HAP-1 (cell line): ENCODE measurements around the gene KIAA0586.

Source experiments
- DNase-seq, 2 experiments: peaks; one replicate each; pipeline ENCODE4 v3.0.0-alpha.2; 2016 to 2020; ENCODE audit warnings: low spot score in 2 of 2
- H3K27me3 ChIP-seq: fragments of 250-450 bp; sonication (Bioruptor Pico); 2 replicates; pipeline ENCODE4 v1.5.1; 2020; ENCODE audit warnings: low read depth, mild to moderate bottlenecking, moderate library complexity
- H3K36me3 ChIP-seq: fragments of 250-450 bp; sonication (Bioruptor Pico); replicated peaks from 2 replicates; pipeline ENCODE4 v1.5.1; 2020; ENCODE audit warnings: mild to moderate bottlenecking
- H3K4me1 ChIP-seq: fragments of 250-450 bp; sonication (Bioruptor Pico); 2 replicates; pipeline ENCODE4 v1.5.1; 2020; ENCODE audit warnings: mild to moderate bottlenecking
- H3K4me3 ChIP-seq: fragments of 250-450 bp; sonication (Bioruptor Pico); 2 replicates; pipeline ENCODE4 v1.5.1; 2020; ENCODE audit warnings: mild to moderate bottlenecking, moderate library complexity
- H3K9me3 ChIP-seq: fragments of 250-450 bp; sonication (Bioruptor Pico); 2 replicates; pipeline ENCODE4 v1.5.1; 2020; ENCODE audit warnings: mild to moderate bottlenecking, moderate library complexity
- in situ Hi-C: fragments of 300-500 bp; cut with MboI; formaldehyde crosslinking; loops from 3 replicates; pipeline ENCODE4 v1.14.3; 2020; ENCODE audit warnings: low sequenced_read_pairs, inconsistent platforms, mixed read lengths

KIAA0586 gene

DNA sequence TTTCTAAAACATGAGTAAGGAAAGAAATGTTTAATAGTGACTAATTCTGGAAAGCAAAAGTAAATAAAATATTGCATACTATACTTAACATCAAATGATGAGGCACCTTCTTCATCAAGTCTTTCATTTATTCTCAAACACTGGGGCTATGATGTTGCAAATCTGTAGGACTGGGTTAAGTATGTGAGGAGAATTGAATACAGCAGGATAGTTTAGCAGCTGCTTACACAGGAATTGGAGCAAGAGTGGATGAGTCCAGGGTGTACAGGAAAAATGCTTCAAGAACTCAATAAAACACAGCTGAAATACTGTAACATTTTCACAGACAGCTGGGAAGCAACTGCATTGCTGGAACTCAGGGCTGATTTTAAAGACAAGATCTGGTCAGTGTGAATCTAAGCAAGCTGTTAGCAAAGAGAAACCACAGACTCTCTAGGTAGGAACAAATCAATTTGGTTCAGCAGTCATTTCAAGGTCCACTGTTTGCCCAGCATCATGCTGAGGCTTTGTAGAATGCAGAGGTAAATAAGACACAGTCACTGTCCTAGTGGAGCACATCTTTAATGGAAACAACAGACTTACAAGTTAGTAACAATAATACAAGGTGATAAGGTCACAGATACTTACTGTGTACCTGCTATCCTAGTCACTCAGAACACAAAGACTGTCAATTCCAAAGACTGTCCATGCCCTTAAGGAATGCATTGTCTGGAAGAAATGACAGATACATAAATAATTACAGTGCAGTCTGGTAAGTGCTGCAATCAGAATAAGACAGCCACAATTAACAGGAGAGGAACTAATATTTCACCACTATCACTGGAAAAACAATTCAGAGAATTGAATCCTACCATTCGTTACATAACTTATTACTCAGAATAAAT, 113.5 kb downstream of the KIAA0586 start:
- Histone ChIP-seq H3K4me1 (no peaks in the 10 kb centered on the region), H3K4me3 (no peak overlapping the region), H3K36me3 (no peaks in the 10 kb centered on the region), H3K9me3 (no peaks in the 10 kb centered on the region), H3K27me3 (no peaks in the 10 kb centered on the region)
- in situ Hi-C loops: no loop called here
- no peak for DNase-seq

DNA sequence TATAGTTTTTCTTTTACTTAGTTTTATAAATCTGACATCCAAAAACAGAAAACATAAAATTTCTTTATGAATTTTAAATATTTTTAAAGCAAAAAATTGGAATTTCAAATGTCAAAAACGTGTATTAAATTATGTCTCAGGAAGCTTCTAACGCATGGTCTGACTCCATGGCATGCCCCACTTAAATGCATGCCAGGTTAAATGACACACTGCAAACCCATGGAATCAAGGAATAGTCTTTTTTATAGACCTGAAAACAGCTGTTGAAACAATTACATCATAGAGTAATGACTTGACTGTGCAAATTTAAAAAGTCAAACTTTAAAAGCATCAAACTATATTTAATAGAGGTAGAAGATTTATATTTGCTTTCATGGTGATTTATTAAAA, 114.1 kb downstream of the KIAA0586 start:
- Histone ChIP-seq H3K4me3 (no peak overlapping the region), H3K36me3 (no peaks in the 10 kb centered on the region), H3K9me3 (no peaks in the 10 kb centered on the region), H3K27me3 (no peaks in the 10 kb centered on the region), H3K4me1 (no peaks in the 10 kb centered on the region)
- DNase-seq: no peak
- in situ Hi-C loops: no loop called here

DNA sequence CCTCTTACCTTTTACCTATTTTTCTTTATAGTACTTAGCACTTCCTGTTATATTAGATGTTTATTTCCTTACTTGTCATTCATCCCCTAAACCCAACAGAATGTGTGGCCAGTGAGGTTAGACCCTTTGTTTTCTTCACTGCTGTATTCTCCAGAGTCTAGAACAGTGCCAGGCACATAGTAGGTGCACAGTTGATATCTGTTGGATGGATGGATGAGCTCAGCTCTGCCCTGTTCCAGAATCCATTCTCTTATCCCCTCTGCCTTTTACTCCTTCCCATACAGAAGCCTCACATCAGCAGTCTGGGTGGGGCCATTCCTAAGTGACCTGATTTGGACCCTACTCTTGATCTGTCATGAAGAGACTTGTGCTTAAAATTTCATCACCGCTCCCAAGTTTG, 115.7 kb downstream of the KIAA0586 start:
- DNase-seq: no peak
- in situ Hi-C loops: no loop called here

DNA sequence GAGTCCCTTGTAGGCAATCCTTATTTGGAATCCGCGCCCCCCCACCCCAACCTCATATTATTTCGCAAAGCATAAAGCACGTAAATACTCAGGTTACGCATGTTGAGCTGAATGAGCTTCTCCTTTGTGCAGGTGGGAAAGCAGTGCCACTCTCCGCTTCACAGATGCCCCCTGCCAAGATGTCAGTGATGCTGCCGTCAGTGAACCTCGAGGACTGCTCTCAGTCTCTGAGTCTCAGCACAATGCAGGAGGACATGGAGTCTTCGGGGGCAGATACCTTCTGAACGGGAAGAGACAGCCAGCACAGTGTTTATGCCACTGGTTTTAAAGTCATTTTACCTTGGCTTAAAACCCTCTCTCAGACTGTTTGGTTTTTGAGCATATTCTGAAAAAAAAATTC, 120.1 kb downstream of the KIAA0586 start:
- no peaks in the 10 kb centered on the region for H3K36me3 ChIP-seq
- H3K4me3 ChIP-seq: no peak overlapping the region
- H3K27me3 ChIP-seq: no peaks in the 10 kb centered on the region
- no peak for DNase-seq
- in situ Hi-C loops: no loop called here
- H3K9me3 ChIP-seq: no peaks in the 10 kb centered on the region
- no peaks in the 10 kb centered on the region for H3K4me1 ChIP-seq

More for the DNA sequence above, 115.7 kb downstream of the KIAA0586 start:
- H3K9me3 ChIP-seq: no peaks in the 10 kb centered on the region
- no peaks in the 10 kb centered on the region for H3K36me3 ChIP-seq
- H3K4me1 ChIP-seq: no peaks in the 10 kb centered on the region
- H3K27me3 ChIP-seq: no peaks in the 10 kb centered on the region
- H3K4me3 ChIP-seq: no peak overlapping the region

DNA sequence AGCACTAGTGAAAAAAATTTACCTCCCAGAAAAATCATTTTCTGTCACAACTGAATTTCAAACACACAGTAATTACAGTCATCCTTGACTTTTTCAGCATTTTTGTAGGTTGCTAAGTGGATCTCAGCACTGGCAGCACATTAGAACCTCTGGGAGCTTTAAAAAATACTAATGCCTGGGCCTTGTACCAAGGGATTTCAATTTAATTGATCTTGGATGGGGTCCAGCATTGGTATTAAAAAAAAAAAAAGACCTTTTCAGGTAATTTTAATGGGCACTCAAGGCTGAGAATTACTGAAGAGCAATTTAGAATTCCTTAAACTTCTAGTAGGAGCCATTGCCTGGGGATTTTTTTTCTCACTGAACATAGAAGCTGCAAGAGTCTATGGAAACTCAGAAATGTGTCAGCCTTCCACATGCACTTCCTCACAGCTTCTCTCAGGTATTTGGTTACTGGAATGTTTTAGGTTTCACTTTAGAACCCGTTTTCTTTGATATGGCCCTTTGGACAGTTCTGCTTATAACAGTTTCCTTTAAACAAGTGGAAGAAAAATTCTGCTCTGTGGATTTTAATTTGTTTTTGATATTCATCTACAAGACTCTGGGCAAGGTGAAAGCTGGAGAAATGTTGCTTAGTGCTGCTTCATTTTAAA, 121.7 kb downstream of the KIAA0586 start:
- DNase-seq: no peak
- Histone ChIP-seq H3K9me3 (no peaks in the 10 kb centered on the region), H3K4me3 (no peak overlapping the region), H3K36me3 (no peaks in the 10 kb centered on the region), H3K4me1 (no peaks in the 10 kb centered on the region), H3K27me3 (no peaks in the 10 kb centered on the region)
- in situ Hi-C loops: no loop called here

DNA sequence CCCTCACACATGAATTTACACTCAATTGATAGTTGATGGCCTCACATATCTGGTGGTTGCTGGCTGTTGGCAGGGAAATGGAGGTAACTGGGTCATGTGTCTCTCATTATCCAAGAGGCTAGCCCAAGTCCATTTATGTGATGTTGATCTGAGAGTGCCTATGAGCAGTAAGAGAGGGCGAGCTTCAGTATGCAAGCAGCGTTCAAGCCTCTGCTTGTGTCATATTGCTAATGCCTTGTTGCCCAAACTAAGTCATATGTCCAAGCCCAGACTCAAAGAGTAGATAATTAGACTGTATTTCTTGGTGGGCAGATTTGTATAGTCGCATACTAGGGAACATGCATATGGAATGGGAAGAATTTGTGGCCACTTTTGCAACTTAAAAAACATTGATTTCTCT, 126.4 kb downstream of the KIAA0586 start:
- no peak overlapping the region for H3K4me3 ChIP-seq

DNA sequence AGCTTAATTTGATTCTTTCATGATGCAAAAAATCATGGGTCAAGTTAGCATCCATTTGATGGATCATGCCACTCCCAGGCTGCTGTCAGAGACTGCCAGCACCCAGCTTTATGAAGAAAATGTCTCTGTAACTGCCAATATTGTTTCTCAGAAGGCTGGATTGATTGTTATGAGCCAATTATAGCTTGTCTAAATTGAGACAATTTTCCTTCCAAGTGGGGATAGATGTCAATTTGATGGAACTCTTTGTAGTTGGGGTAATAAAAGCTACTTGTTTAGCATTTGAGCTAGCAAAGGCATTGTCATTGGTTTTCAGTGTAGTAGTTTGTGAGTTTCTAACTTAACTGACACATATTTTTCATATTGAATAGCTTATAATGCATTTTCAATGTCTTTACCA, 128.1 kb downstream of the KIAA0586 start:
- DNase-seq: no peak
- in situ Hi-C loops: no loop called here

More for the DNA sequence above, 126.4 kb downstream of the KIAA0586 start:
- Histone ChIP-seq H3K36me3 (no peaks in the 10 kb centered on the region), H3K9me3 (no peaks in the 10 kb centered on the region), H3K27me3 (no peaks in the 10 kb centered on the region), H3K4me1 (no peaks in the 10 kb centered on the region)
- in situ Hi-C loops: no loop called here
- no peak for DNase-seq

DNA sequence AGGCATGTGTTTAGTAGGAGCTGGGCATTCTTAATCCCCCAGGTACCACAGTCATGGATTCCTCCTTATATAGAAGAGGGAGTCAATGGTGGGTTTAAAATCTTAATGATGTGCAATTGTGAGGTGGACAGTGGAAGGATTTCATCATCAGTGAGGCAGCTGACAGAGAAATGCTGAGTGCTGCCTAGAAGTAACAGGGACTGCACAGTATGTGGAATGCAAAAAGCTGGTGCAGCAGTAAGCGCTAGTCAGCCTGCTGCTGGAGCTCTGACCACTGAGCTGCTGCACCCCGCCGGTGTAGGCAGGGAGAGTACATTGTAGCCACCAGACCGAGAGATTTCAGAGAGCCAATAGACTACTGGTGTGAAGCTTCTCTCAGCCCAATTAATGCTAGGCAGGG, 129.7 kb downstream of the KIAA0586 start:
- in situ Hi-C loops: no loop called here
- Histone ChIP-seq H3K27me3 (no peaks in the 10 kb centered on the region), H3K4me1 (peaks cover 3% of the 10 kb centered on the region; the same call in 1 of the 2 replicates), H3K4me3 (no peak overlapping the region), H3K9me3 (no peaks in the 10 kb centered on the region), H3K36me3 (no peaks in the 10 kb centered on the region)
- no peak for DNase-seq

More for the DNA sequence above, 128.1 kb downstream of the KIAA0586 start:
- H3K4me3 ChIP-seq: no peak overlapping the region
- no peaks in the 10 kb centered on the region for H3K27me3 ChIP-seq
- no peaks in the 10 kb centered on the region for H3K4me1 ChIP-seq
- H3K9me3 ChIP-seq: no peaks in the 10 kb centered on the region
- H3K36me3 ChIP-seq: no peaks in the 10 kb centered on the region

DNA sequence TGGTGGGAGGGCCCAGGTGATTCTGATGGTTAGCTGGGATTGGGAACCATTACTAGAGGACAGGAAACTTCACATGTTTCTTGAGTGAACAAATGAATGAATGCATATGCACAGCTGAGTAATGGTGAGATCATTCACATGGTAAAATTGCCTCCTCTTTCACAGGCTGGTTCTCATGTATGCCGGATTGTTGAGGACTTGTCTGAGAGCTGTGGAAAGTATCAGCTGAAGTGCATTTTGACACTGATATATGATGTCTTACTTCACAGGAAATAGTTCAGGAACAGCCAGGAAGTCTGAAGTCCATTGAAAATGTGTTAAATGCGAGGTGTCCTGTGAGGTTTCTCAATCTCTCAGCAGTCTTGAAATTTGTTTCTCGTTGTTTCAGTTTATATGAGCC, 132.7 kb downstream of the KIAA0586 start:
- in situ Hi-C loops: no loop called here
- no peak overlapping the region for H3K4me3 ChIP-seq
- no peaks in the 10 kb centered on the region for H3K36me3 ChIP-seq
- DNase-seq: no peak
- peaks cover 4% of the 10 kb centered on the region; the same call in 1 of the 2 replicates for H3K4me1 ChIP-seq
- H3K27me3 ChIP-seq: no peaks in the 10 kb centered on the region
- H3K9me3 ChIP-seq: no peaks in the 10 kb centered on the region

DNA sequence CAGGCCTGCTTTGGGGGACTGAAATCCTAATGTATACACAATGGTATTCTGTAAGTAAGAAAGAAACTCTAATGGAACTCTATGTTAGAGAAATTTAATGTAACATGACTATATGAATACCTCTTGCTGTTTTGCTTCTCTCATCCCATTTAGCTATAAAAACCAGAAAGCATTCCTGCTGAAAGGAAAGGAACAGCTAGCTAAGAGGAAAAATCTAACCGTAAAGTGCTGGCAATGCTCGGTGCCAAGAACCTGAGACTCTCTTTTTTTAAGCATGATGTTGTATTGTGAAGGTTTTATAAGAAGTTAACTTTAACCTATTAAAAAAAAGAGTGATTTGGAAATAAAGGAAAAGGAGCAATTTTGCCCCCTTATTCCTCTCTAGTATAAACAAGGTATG, 134.6 kb downstream of the KIAA0586 start:
- Histone ChIP-seq H3K4me3 (no peak overlapping the region), H3K9me3 (no peaks in the 10 kb centered on the region; the same call in 1 of the 2 replicates), H3K4me1 (peaks cover 4% of the 10 kb centered on the region; the same call in 1 of the 2 replicates), H3K36me3 (no peaks in the 10 kb centered on the region), H3K27me3 (no peaks in the 10 kb centered on the region)
- DNase-seq: no peak
- in situ Hi-C loops: no loop called here

DNA sequence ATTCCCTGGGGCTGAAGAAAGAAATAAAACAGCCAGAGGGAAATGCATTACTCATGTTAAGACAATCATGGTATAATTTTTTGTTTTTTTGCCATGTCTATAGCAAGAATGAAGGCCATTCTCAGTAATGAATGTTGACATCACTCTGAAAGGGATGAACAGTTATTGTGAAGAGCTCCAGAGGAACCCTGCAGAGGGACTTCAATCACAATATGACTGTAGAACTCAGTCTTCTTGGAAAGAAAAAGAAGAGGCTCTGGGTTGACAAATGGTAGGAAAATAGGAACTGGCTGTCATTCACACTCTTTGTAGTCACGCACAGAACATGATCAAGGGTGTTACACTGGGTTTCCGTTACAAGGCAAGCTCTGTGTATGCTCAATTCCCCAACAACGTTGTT, 136.5 kb downstream of the KIAA0586 start:
- Histone ChIP-seq H3K4me1 (peaks cover 4% of the 10 kb centered on the region; the same call in 1 of the 2 replicates), H3K36me3 (no peaks in the 10 kb centered on the region), H3K4me3 (no peak overlapping the region), H3K27me3 (no peaks in the 10 kb centered on the region), H3K9me3 (no peaks in the 10 kb centered on the region; the same call in 1 of the 2 replicates)
- DNase-seq: no peak
- in situ Hi-C loops: no loop called here

DNA sequence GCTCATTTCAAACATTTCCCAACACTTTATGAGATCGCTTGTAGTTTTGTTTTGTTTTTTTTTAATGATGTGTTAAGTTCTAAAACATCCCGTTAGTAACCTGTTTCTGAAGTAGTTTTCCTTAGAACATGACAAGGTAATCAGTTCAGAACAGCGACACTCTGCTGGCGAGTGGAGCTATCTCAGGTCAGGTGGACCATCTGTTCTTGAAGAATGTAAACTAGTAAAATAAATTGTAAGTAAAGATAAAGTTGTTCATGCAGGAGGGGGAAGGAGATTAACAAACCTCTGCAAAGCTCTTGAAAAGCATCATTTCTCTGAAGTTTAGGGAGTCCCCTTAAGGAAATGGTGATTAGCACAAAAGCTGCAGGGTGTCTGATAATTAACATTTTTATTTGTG, 138.3 kb downstream of the KIAA0586 start:
- no peak for DNase-seq
- in situ Hi-C loops: no loop called here
- Histone ChIP-seq H3K27me3 (no peaks in the 10 kb centered on the region), H3K36me3 (no peaks in the 10 kb centered on the region), H3K4me1 (peaks cover 4% of the 10 kb centered on the region; the same call in 1 of the 2 replicates), H3K9me3 (no peaks in the 10 kb centered on the region; the same call in 1 of the 2 replicates), H3K4me3 (no peak overlapping the region)

DNA sequence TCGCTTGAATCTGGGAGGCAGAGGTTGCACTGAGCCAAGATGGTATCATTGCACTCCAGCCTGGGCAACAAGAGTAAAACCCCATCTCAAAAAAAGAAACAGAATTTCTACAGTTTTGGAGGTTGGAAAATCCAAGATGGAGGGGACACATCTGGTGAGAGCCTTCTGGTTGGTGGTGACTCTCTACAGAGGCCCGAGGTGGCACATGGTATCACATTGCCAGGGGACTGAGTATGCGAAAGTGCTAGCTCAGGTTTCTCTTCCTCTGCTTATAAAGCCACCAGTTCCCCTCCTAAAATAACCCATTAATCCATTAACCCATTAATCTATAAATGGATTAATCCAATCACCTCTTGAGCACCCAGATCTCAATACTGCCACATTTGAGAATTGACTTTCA, 139.5 kb downstream of the KIAA0586 start:
- in situ Hi-C loops: no loop called here
- H3K27me3 ChIP-seq: no peaks in the 10 kb centered on the region
- no peak overlapping the region for H3K4me3 ChIP-seq
- H3K9me3 ChIP-seq: no peaks in the 10 kb centered on the region; the same call in 1 of the 2 replicates
- DNase-seq: no peak
- H3K4me1 ChIP-seq: peaks cover 4% of the 10 kb centered on the region; the same call in 1 of the 2 replicates
- no peaks in the 10 kb centered on the region for H3K36me3 ChIP-seq

DNA sequence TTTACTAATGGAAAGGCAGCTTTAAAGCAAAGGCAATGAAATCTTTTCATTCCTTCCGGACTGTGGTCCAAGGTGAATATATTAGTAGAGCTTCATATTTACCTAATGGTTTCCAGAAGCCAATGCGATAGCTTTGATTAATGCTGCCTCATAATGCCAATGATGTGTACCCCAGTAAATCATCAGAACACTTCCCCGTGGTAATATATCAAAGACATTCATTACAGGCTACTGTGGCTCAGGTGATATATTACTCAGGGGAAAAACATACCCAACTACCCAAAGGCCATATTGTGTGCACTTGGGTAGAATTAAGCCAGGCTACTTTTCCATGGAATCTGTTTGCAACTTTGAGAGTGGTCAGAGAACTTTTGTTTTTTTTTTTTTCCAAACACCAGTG, 140.8 kb downstream of the KIAA0586 start:
- H3K9me3 ChIP-seq: no peaks in the 10 kb centered on the region; the same call in 1 of the 2 replicates
- H3K4me3 ChIP-seq: no peak overlapping the region
- in situ Hi-C loops: no loop called here
- H3K36me3 ChIP-seq: no peaks in the 10 kb centered on the region
- no peak for DNase-seq
- no peaks in the 10 kb centered on the region for H3K4me1 ChIP-seq
- no peaks in the 10 kb centered on the region for H3K27me3 ChIP-seq
